Skin of body (tissue), 3 donors: Measurements from ENCODE around the gene ZNF799. TPM values are rescaled to one million over a fixed set of nuclear protein-coding genes. Genes with fewer than 3 reads are reported as not detected.
"Not testable (repeated sequence)": the region's sequence is repeated elsewhere in the genome, so short reads cannot be mapped to it uniquely, and the experiment has no call there.

Source experiments
- DNase-seq: peaks from one replicate; lab custom pipeline; 2025; lab: John Stamatoyannopoulos, UW
- small RNA-seq: library from RNA; depleted of rRNA; stranded (forward); fragments of <200 nt; gene quantifications from one replicate; pipeline ENCODE3, GENCODE V24; 2014; ENCODE audit warnings: low replicate concordance
- total RNA-seq: library from RNA; depleted of rRNA; stranded (reverse); fragments of >200 nt; gene quantifications from one replicate; pipeline ENCODE4 v1.2.3, GENCODE V29; 2014

ZNF799 gene
- total RNA-seq, 1 donor from 2014 or later = 6.6 TPM

GRCh38 chr19:12364391-12365235 lies 36.5 kb downstream of the ZNF799 start:
- DNase-seq = peak; percentile 12

- DNase-seq = not testable (repeated sequence)
These were observed 38.8 kb downstream of the ZNF799 start for GRCh38 chr19:12362236-12362635.

GRCh38 chr19:12353375-12353774 lies 47.7 kb downstream of the ZNF799 start:
- no peak for DNase-seq

GRCh38 chr19:12350890-12351197 lies 50.2 kb downstream of the ZNF799 start:
- no peak for DNase-seq

- no peak for DNase-seq
These were observed 50.7 kb downstream of the ZNF799 start for GRCh38 chr19:12350185-12350889.

GRCh38 chr19:12346896-12347295 lies 54.2 kb downstream of the ZNF799 start:
- no peak for DNase-seq

GRCh38 chr19:12345197-12345596 lies 55.9 kb downstream of the ZNF799 start:
- no peak for DNase-seq

Small RNA genes within 50 kb of the gene (small RNA-seq; reads per million reads assigned to genes)
- not detected for gene RPS29P23

Other genes starting within 250 kb of the ZNF799 start
- 14.9 TPM for gene ZNF625, start 244.5 kb downstream of the ZNF799 start, total RNA-seq
- gene ZNF136, start 238.2 kb downstream of the ZNF799 start, total RNA-seq = 19.4 TPM
- 18.2 TPM for gene ZNF44, start 106.4 kb downstream of the ZNF799 start, total RNA-seq
- 3.9 TPM for gene ZNF563, start 67.6 kb downstream of the ZNF799 start, total RNA-seq
- 10.2 TPM for gene ZNF442, start 35.6 kb downstream of the ZNF799 start, total RNA-seq
- 7.5 TPM for gene ZNF443, start 39.8 kb upstream of the ZNF799 start, total RNA-seq
- gene ZNF709, start 83.5 kb upstream of the ZNF799 start, total RNA-seq = 10.3 TPM
- gene ZNF564, start 150.2 kb upstream of the ZNF799 start, total RNA-seq = 21.3 TPM
- gene ZNF490, start 209.5 kb upstream of the ZNF799 start, total RNA-seq = 4.5 TPM
- gene ZNF791, start 209.6 kb upstream of the ZNF799 start, total RNA-seq = 18.1 TPM